Keratinocyte (primary cell): ENCODE data around the gene DRGX. TPM values are rescaled to one million over a fixed set of nuclear protein-coding genes. Genes with fewer than 3 reads are reported as not detected.

Source experiments
- DNase-seq: peaks from one replicate; pipeline ENCODE4 v3.0.0-alpha.2; 2011; ENCODE audit warnings: low read depth, missing footprints, low spot score
- FAIRE-seq: peaks from 2 replicates; lab custom pipeline; 2011; peaks lifted over from hg19 to GRCh38; lab: Jason Lieb, UNC
- H2AFZ ChIP-seq: 2 replicates; pipeline ENCODE4 v1.6.0; 2012; ENCODE audit warnings: low read length, control low read depth, inconsistent platforms; ENCODE audit not compliant: control insufficient read depth
- H3K27ac ChIP-seq: 2 replicates; pipeline ENCODE4 v1.5.1; 2011; ENCODE audit warnings: low read length; ENCODE audit not compliant: control insufficient read depth, insufficient read depth
- H3K27me3 ChIP-seq: 3 replicates; pipeline ENCODE4 v1.6.0; 2011; ENCODE audit warnings: low read length; ENCODE audit not compliant: control insufficient read depth, insufficient read depth; ENCODE audit errors: extremely low read depth
- H3K36me3 ChIP-seq, 2 experiments: 2 replicates in 1 of 2; 3 replicates in 1 of 2; pipeline ENCODE4 v1.5.1; 2011; ENCODE audit warnings: low read length in 2 of 2, mild to moderate bottlenecking in 1 of 2; ENCODE audit not compliant: control insufficient read depth in 2 of 2, insufficient read depth in 2 of 2; ENCODE audit errors: extremely low read depth in 1 of 2
- H3K4me1 ChIP-seq: 3 replicates; pipeline ENCODE4 v1.5.1; 2011; ENCODE audit warnings: low read length; ENCODE audit not compliant: control insufficient read depth, insufficient read depth; ENCODE audit errors: extremely low read depth
- H3K4me2 ChIP-seq: 3 replicates; pipeline ENCODE4 v1.6.0; 2011; ENCODE audit warnings: low read depth, low read length; ENCODE audit not compliant: control insufficient read depth, insufficient read depth; ENCODE audit errors: extremely low read depth
- H3K4me3 ChIP-seq, 3 experiments: fragments of 200-600 bp in 1 of 3; sonication (generic) in 1 of 3; 2 replicates in 2 of 3; 3 replicates in 1 of 3; pipeline ENCODE4 v1.5.1; 2011 to 2016; ENCODE audit warnings: low read length in 3 of 3, mild to moderate bottlenecking in 3 of 3, control low read depth in 2 of 3, inconsistent platforms in 1 of 3, low read depth in 1 of 3, mixed read lengths in 1 of 3, mixed run types in 1 of 3, moderate library complexity in 1 of 3; ENCODE audit not compliant: control insufficient read depth in 2 of 3, insufficient read depth in 2 of 3; ENCODE audit errors: extremely low read depth in 1 of 3
- H3K79me2 ChIP-seq: 2 replicates; pipeline ENCODE4 v1.6.0; 2012; ENCODE audit warnings: low read length; ENCODE audit not compliant: control insufficient read depth, insufficient read depth
- H3K9ac ChIP-seq: 3 replicates; pipeline ENCODE4 v1.6.0; 2011; ENCODE audit warnings: low read length; ENCODE audit not compliant: control insufficient read depth, insufficient read depth; ENCODE audit errors: extremely low read depth
- H3K9me1 ChIP-seq: 3 replicates; pipeline ENCODE4 v1.6.0; 2011; ENCODE audit warnings: low read length; ENCODE audit not compliant: control insufficient read depth, insufficient read depth; ENCODE audit errors: extremely low read depth
- H3K9me3 ChIP-seq: 2 replicates; pipeline ENCODE4 v1.5.1; 2012; ENCODE audit warnings: low read depth, low read length; ENCODE audit not compliant: control insufficient read depth
- H4K20me1 ChIP-seq: 3 replicates; pipeline ENCODE4 v1.6.0; 2011; ENCODE audit warnings: low read length; ENCODE audit not compliant: control insufficient read depth, insufficient read depth; ENCODE audit errors: extremely low read depth
- CTCF ChIP-seq, 3 experiments: IDR thresholded peaks in 1 of 3; conservative IDR thresholded peaks in 1 of 3; optimal IDR thresholded peaks in 1 of 3; 2 replicates in 2 of 3; 3 replicates in 1 of 3; pipeline versions ENCODE3 to v1.5.1; 2011; ENCODE audit warnings: low read length in 3 of 3, mild to moderate bottlenecking in 3 of 3, moderate library complexity in 2 of 3, control low read depth in 1 of 3, inconsistent platforms in 1 of 3; ENCODE audit not compliant: insufficient read depth in 2 of 3; ENCODE audit errors: extremely low read depth in 1 of 3
- EZH2 ChIP-seq: IDR thresholded peaks from one replicate; pipeline ENCODE4 v1.6.1; 2012; ENCODE audit warnings: inconsistent platforms, mild to moderate bottlenecking, low read length, moderate library complexity
- dilution Hi-C: fragments of 300-500 bp; cut with MboI; formaldehyde crosslinking; loops from one replicate; pipeline ENCODE4 v1.7.0; 2020; ENCODE audit warnings: low sequenced_read_pairs; ENCODE audit not compliant: extremely low pct_ligation_motif_present
- polyA plus RNA-seq, 5 experiments: library from polyadenylated mRNA; depleted of rRNA in 3 of 5; stranded (reverse) in 3 of 5; stranded (forward) in 1 of 5; unstranded in 1 of 5; fragments of >200 nt; gene quantifications; 1 replicate in 1 of 5; 2 replicates in 3 of 5; 3 replicates in 1 of 5; pipeline versions ENCODE4 v1.2.1 to v1.2.3, GENCODE V29; 2011 to 2012; ENCODE audit warnings: missing spikeins in 2 of 5, low read depth in 1 of 5, low replicate concordance in 1 of 5

Gene DRGX
- polyA plus RNA-seq, 1 donor (not counting 4 experiments of a cell fraction or from before 2014, with no cell fraction given) = not detected

- Histone ChIP-seq H4K20me1 (no peaks in the 10 kb centered on the region), H2AFZ (no peak overlapping the region), H3K4me1 (peaks cover 5% of the 10 kb centered on the region), H3K9ac (no peak overlapping the region), H3K9me3 (no peaks in the 10 kb centered on the region), H3K36me3 (no peaks in the 10 kb centered on the region), H3K4me2 (no peak overlapping the region), H3K79me2 (no peaks in the 10 kb centered on the region), H3K27me3 (no peaks in the 10 kb centered on the region), H3K9me1 (no peaks in the 10 kb centered on the region), H3K4me3 (no peak overlapping the region), H3K27ac (no peak overlapping the region)
- TF ChIP-seq CTCF (optimal IDR thresholded peaks at IDR 0.05 in 1 of 3, IDR thresholded peaks at IDR 0.05 in 1 of 3, conservative IDR thresholded peaks at IDR 0.05 in 1 of 3; ENCODE audit: extremely low read depth in 1 of 3, insufficient read depth in 2 of 3, low read length in 3 of 3) (no peak), EZH2 (no peak)
- dilution Hi-C loops = no loop called here
- no peak for DNase-seq
- no peak for FAIRE-seq
Measured at GRCh38 chr10:49361735-49362568, 33.9 kb downstream of the DRGX start.

- FAIRE-seq (no peak), DNase-seq (no peak)
- Histone ChIP-seq H3K9me3 (no peaks in the 10 kb centered on the region), H3K27ac (no peak overlapping the region), H3K4me3 (no peak overlapping the region), H3K9me1 (no peaks in the 10 kb centered on the region), H3K79me2 (no peaks in the 10 kb centered on the region), H4K20me1 (no peaks in the 10 kb centered on the region), H3K36me3 (no peaks in the 10 kb centered on the region), H3K4me2 (no peak overlapping the region), H3K4me1 (peaks cover 5% of the 10 kb centered on the region), H2AFZ (no peak overlapping the region), H3K27me3 (no peaks in the 10 kb centered on the region), H3K9ac (no peak overlapping the region)
- no peak for TF ChIP-seq EZH2
- TF ChIP-seq CTCF (optimal IDR thresholded peaks at IDR 0.05 in 1 of 3, IDR thresholded peaks at IDR 0.05 in 1 of 3, conservative IDR thresholded peaks at IDR 0.05 in 1 of 3; ENCODE audit: extremely low read depth in 1 of 3, insufficient read depth in 2 of 3, low read length in 3 of 3) = no peak
- dilution Hi-C loops = no loop called here
Measured at GRCh38 chr10:49361178-49361554, 34.7 kb downstream of the DRGX start.
